Activated T-helper 2 cell treated with anti-CD3 and anti-CD28 coated beads, Interferon-gamma antibody, Interleukin-2, Interleukin-4, amounts not matched to agents 10 μg/mL and 5 μg/mL and 100 μg/mL, durations not matched to agents 14 hours and 24 hours and 36 hours (primary cell): Measurements from ENCODE around the gene ROM1. TPM values are rescaled to one million over a fixed set of nuclear protein-coding genes. Genes with fewer than 3 reads are reported as not detected.

Experiments used
- DNase-seq: peaks from one replicate; pipeline ENCODE4 v3.0.0; 2021; ENCODE audit warnings: low spot score
- H3K27ac Mint-ChIP-seq: one replicate; pipeline ENCODE4 v1.8.0; 2021; ENCODE audit warnings: mixed read lengths
- H3K27me3 Mint-ChIP-seq: one replicate; pipeline ENCODE4 v1.8.0; 2021; ENCODE audit warnings: low read depth, mixed read lengths
- H3K36me3 Mint-ChIP-seq: one replicate; pipeline ENCODE4 v1.8.0; 2021; ENCODE audit warnings: low read depth, mixed read lengths
- H3K4me1 Mint-ChIP-seq: one replicate; pipeline ENCODE4 v1.8.0; 2021; ENCODE audit warnings: low read depth, mixed read lengths
- H3K4me3 Mint-ChIP-seq: one replicate; pipeline ENCODE4 v1.8.0; 2021; ENCODE audit warnings: low read depth, mild to moderate bottlenecking, moderate library complexity, mixed read lengths
- H3K9me3 Mint-ChIP-seq: one replicate; pipeline ENCODE4 v1.8.0; 2021; ENCODE audit warnings: mixed read lengths
- intact Hi-C: fragments of 100-400 bp; cut with micrococcal nuclease; formaldehyde crosslinking; loops from one replicate; pipeline ENCODE4 v1.15.1; 2023
- total RNA-seq: library from RNA; stranded (reverse); gene quantifications from 2 replicates; pipeline ENCODE4 v1.2.3, GENCODE V29; 2022

The ROM1 gene
- total RNA-seq, 1 donor from 2014 or later, result 2.8 TPM

DNA sequence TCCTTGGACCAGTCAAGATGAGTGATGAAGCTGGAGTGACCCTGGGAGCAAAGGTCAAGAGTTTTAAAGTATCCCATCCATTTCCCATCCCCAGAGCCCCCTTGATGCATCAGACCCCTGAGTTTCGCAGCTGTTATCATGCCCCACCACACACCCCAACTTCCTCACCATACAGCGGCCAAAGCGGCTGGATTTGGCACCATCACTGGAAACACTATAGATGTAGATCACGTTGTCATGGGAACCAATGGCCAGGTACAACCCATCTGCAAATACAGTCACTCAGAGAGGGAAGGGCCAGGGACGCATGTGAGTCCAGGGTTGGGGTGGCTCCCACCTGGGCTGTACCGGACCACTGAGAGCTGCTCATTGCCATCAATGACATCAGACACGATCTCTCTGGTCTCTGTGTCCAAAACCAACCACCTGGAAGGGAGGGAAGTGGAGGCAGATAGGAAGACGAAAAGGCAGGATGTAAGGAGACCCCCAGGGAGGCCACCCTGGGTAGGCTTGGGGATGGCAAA is 9.2 kb upstream of the ROM1 start:
- Mint-ChIP-seq H3K9me3 (no peaks in the 10 kb centered on the region), H3K27me3 (no peaks in the 10 kb centered on the region), H3K4me3 (peak overlapping the region; percentile 45), H3K4me1 (peaks cover 28% of the 10 kb centered on the region), H3K27ac (no peak overlapping the region), H3K36me3 (peaks cover 75% of the 10 kb centered on the region)
- no peak for DNase-seq
- intact Hi-C loops, result loop anchor here (5.0 kb wide), 2 partner anchors 123 to 238 kb away; partner anchors contain the start of genes HNRNPUL2 and TTC9C

DNA sequence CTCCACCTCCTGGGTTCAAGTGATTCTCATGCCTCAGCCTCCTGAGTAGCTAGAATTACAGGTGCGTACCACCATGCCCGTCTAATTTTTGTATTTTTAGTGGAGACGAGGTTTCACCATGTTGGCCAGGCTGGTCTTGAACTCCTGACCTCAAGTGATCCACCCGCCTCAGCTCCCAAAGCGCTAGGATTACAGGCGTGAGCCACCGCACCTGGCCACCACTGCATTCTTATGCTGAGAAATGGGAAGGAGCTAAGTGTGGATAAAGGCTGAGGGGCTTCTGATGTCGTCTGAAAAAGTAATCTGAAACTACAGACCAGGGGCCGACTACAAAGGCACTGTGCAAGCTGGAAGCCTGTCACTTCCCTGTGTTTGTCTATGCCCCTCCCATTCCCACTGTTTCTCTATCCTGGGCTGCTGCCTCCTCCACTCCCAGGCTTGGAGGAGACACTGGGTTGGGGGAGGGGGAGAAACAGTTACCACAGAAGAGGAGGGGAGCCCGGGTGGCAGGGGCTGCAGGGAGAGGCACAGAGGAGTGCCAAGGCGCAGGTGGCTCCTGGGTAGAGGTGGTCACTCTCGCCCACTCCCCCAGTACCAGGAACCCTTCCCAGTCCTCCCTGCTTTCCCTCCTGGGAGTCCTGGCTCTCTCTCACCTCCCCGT is 8.5 kb upstream of the ROM1 start:
- no peak for DNase-seq
- Mint-ChIP-seq H3K36me3 (peaks cover 75% of the 10 kb centered on the region), H3K4me1 (peaks cover 25% of the 10 kb centered on the region), H3K4me3 (no peak overlapping the region), H3K9me3 (no peaks in the 10 kb centered on the region), H3K27ac (no peak overlapping the region), H3K27me3 (no peaks in the 10 kb centered on the region)
- intact Hi-C loops, result loop anchor here (5.0 kb wide), 2 partner anchors 123 to 238 kb away; partner anchors contain the start of genes HNRNPUL2 and TTC9C

DNA sequence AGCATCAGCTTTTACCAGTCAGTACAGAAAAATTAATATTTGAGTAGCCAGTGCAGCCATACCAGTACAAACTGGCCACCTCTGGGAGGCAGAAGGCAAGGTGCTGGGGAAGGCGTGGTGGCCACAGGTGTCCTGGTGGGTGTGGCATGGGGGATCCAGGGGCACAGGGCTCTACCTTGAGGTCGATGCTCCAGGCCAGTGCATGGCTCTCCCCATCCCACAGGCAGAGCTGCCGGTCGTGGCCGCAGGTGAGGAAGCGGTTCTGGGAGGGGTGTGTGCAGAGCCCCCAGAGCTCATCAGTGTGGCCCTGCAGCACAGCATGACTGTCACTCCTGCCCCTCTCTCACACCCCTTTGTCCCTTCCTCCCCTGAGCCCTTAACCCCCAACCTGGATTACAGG is 7.6 kb upstream of the ROM1 start:
- H3K4me1 Mint-ChIP-seq, result peaks cover 25% of the 10 kb centered on the region
- no peaks in the 10 kb centered on the region for H3K9me3 Mint-ChIP-seq
- H3K4me3 Mint-ChIP-seq, result no peak overlapping the region
- intact Hi-C loops, result no loop called here
- H3K27ac Mint-ChIP-seq, result no peak overlapping the region
- peaks cover 74% of the 10 kb centered on the region for H3K36me3 Mint-ChIP-seq
- DNase-seq, result no peak
- H3K27me3 Mint-ChIP-seq, result no peaks in the 10 kb centered on the region

DNA sequence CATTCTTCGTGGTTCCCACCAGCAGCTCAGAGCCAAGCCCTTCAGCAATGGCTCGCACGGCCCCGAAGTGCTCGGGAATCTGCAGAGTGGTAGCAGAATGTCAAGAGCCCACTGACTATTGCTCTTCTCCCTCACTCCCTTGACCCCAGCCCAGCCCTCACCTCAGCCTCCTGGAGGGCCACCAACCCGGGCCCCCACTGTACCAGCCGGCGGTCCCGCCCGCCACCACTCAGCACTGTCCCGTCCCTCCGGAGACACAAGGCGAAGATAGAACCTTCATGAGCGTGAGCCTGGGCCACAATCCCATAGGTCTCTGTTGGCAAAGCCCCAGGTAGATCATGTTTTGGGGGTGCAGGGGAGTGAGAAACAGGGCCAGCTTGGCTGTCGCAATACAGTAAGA is 7.2 kb upstream of the ROM1 start:
- DNase-seq, result no peak
- no peaks in the 10 kb centered on the region for H3K9me3 Mint-ChIP-seq
- peaks cover 74% of the 10 kb centered on the region for H3K36me3 Mint-ChIP-seq
- no peaks in the 10 kb centered on the region for H3K27me3 Mint-ChIP-seq
- intact Hi-C loops, result no loop called here
- H3K4me1 Mint-ChIP-seq, result peaks cover 28% of the 10 kb centered on the region
- H3K27ac Mint-ChIP-seq, result no peak overlapping the region
- H3K4me3 Mint-ChIP-seq, result no peak overlapping the region

GRCh38 chr11:62607714-62608113 is 5.3 kb upstream of the ROM1 start:
- Mint-ChIP-seq H3K27me3 (no peaks in the 10 kb centered on the region), H3K9me3 (no peaks in the 10 kb centered on the region), H3K27ac (no peak overlapping the region), H3K4me3 (no peak overlapping the region), H3K36me3 (peaks cover 74% of the 10 kb centered on the region), H3K4me1 (peaks cover 28% of the 10 kb centered on the region)
- DNase-seq, result no peak
- intact Hi-C loops, result no loop called here

DNA sequence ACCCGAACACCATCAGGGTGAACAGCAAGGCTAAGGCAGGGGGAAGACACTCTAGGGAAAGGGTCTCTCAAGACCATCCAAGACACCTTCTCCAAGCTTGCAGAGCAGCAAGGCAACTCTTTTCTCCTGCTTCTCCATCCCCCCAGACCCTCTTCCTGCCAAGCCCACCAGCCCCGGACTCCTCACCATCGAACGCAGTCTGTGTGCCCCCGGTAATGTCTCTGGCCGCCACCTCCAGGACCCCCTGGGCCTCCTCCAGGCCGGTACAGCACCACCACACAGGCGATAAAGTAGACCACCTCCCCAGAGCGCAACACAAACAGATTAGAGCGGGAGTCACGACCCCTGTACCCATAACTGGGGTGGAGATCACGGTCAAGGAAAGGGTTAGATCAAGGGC is 4.3 kb upstream of the ROM1 start:
- no peak overlapping the region for H3K27ac Mint-ChIP-seq

GRCh38 chr11:62610403-62610802 is 2.7 kb upstream of the ROM1 start:
- Mint-ChIP-seq H3K4me3 (peak overlapping the region; percentile 99), H3K4me1 (peaks cover 34% of the 10 kb centered on the region), H3K9me3 (no peaks in the 10 kb centered on the region), H3K36me3 (peaks cover 65% of the 10 kb centered on the region), H3K27ac (peak overlapping the region; percentile 70), H3K27me3 (no peaks in the 10 kb centered on the region)
- no peak for DNase-seq
- intact Hi-C loops, result loop anchor here (5.0 kb wide), 1 partner anchor 38 kb away; the partner anchor contains the start of gene EEF1G

More for the DNA sequence above, 4.3 kb upstream of the ROM1 start:
- intact Hi-C loops, result no loop called here
- Mint-ChIP-seq H3K27me3 (no peaks in the 10 kb centered on the region), H3K4me1 (peaks cover 26% of the 10 kb centered on the region), H3K9me3 (no peaks in the 10 kb centered on the region), H3K4me3 (peak overlapping the region; percentile 26), H3K36me3 (peaks cover 65% of the 10 kb centered on the region)
- DNase-seq, result no peak

GRCh38 chr11:62610814-62611704 is 2.0 kb upstream of the ROM1 start:
- H3K27me3 Mint-ChIP-seq, result no peaks in the 10 kb centered on the region
- peak overlapping the region; percentile 95 for H3K27ac Mint-ChIP-seq
- DNase-seq, result no peak
- peaks cover 34% of the 10 kb centered on the region for H3K4me1 Mint-ChIP-seq
- intact Hi-C loops, result loop anchor here (5.0 kb wide), 1 partner anchor 39 kb away; the partner anchor contains the start of gene EEF1G
- no peaks in the 10 kb centered on the region for H3K9me3 Mint-ChIP-seq
- peaks cover 59% of the 10 kb centered on the region for H3K36me3 Mint-ChIP-seq
- H3K4me3 Mint-ChIP-seq, result peak overlapping the region; percentile 99

DNA sequence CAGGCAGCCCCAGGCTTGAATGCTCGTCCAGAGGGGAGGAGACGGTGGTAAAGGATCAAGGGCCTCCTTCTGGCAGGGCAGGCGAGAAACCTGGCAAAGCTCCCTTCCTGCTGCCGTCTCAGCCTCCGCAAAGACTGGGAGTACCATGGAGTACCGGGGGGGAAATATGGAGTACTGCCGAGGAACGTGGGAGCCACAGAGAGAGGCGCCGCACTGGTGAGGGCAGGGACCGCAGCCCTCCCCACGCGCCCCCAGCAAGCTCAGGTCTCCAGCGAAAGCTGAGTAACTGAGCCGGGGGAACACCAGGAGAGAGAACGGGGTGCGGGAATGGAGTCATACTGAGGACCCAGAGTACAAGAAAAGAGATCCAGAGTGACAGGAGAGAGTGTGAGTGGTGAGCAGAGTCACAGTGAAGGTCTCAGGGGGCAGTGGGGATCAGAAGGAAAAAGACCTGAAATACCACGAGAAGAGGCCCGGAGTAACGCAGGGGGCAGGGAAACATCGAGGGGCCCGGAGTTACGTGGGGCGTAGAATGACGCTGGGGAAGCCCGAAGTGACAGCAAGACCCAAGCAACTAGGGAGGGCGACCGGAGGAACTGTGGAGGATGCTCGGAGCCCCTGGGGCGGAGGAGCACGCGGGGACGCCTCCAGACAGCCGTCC is 1.2 kb upstream of the ROM1 start:
- intact Hi-C loops, result loop anchor here (1.0 to 5.0 kb wide), 4 partner anchors 9 to 53 kb away; partner anchors contain the start of genes B3GAT3, C11orf98, CSKMT and EEF1G
- Mint-ChIP-seq H3K4me1 (peaks cover 34% of the 10 kb centered on the region), H3K36me3 (peaks cover 59% of the 10 kb centered on the region), H3K27ac (peak overlapping the region; percentile 95), H3K4me3 (peak overlapping the region; percentile 99), H3K9me3 (no peaks in the 10 kb centered on the region), H3K27me3 (no peaks in the 10 kb centered on the region)
- no peak for DNase-seq

- H3K27me3 Mint-ChIP-seq, result no peaks in the 10 kb centered on the region
- H3K9me3 Mint-ChIP-seq, result no peaks in the 10 kb centered on the region
- intact Hi-C loops, result loop anchor here (2.0 to 5.0 kb wide), 3 partner anchors 39 to 51 kb away; partner anchors contain the start of genes C11orf98, CSKMT, EEF1G and INTS5
- DNase-seq, result no peak
- H3K4me1 Mint-ChIP-seq, result peaks cover 31% of the 10 kb centered on the region
- H3K36me3 Mint-ChIP-seq, result peaks cover 53% of the 10 kb centered on the region
- H3K4me3 Mint-ChIP-seq, result peak overlapping the region; percentile 30
- peak overlapping the region; percentile 63 for H3K27ac Mint-ChIP-seq
Measured at GRCh38 chr11:62613291-62613778, 278 bp downstream of the ROM1 start.

DNA sequence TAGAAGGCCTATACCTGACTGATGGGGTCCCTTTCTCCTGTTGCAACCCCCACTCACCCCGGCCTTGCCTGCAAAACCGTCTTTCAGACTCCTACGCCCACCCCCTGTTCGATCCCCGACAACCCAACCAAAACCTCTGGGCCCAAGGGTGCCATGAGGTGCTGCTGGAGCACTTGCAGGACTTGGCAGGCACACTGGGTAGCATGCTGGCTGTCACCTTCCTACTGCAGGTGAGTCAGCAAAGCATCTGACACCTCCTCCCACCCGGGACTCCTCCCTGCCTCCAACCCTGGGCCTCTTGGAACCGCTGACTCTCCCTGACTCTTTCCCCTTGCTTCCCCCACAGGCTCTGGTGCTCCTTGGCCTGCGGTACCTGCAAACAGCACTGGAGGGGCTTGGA is 1.2 kb downstream of the ROM1 start:
- Mint-ChIP-seq H3K4me3 (no peak overlapping the region), H3K4me1 (peaks cover 32% of the 10 kb centered on the region), H3K27ac (peak overlapping the region; percentile 71), H3K9me3 (no peaks in the 10 kb centered on the region), H3K36me3 (peaks cover 50% of the 10 kb centered on the region), H3K27me3 (no peaks in the 10 kb centered on the region)
- DNase-seq, result no peak
- intact Hi-C loops, result loop anchor here (5.0 kb wide), 1 partner anchor 42 kb away; the partner anchor contains the start of gene EEF1G

- intact Hi-C loops, result no loop called here
- no peak overlapping the region for H3K27ac Mint-ChIP-seq
- no peaks in the 10 kb centered on the region for H3K27me3 Mint-ChIP-seq
- peaks cover 45% of the 10 kb centered on the region for H3K36me3 Mint-ChIP-seq
- DNase-seq, result no peak
- no peaks in the 10 kb centered on the region for H3K9me3 Mint-ChIP-seq
- H3K4me1 Mint-ChIP-seq, result peaks cover 27% of the 10 kb centered on the region
- H3K4me3 Mint-ChIP-seq, result no peak overlapping the region
Measured at GRCh38 chr11:62615521-62615920, 2.5 kb downstream of the ROM1 start.
